Measurements from ENCODE around the gene LARP4B. TPM values are rescaled to one million over a fixed set of nuclear protein-coding genes. Genes with fewer than 3 reads are reported as not detected.
A peak's percentile ranks its signal among the peaks of the same experiment; 100 is the strongest.

Gene LARP4B
- 83.3 TPM for polyA plus RNA-seq (ENCODE audit: insufficient read length)

DNA sequence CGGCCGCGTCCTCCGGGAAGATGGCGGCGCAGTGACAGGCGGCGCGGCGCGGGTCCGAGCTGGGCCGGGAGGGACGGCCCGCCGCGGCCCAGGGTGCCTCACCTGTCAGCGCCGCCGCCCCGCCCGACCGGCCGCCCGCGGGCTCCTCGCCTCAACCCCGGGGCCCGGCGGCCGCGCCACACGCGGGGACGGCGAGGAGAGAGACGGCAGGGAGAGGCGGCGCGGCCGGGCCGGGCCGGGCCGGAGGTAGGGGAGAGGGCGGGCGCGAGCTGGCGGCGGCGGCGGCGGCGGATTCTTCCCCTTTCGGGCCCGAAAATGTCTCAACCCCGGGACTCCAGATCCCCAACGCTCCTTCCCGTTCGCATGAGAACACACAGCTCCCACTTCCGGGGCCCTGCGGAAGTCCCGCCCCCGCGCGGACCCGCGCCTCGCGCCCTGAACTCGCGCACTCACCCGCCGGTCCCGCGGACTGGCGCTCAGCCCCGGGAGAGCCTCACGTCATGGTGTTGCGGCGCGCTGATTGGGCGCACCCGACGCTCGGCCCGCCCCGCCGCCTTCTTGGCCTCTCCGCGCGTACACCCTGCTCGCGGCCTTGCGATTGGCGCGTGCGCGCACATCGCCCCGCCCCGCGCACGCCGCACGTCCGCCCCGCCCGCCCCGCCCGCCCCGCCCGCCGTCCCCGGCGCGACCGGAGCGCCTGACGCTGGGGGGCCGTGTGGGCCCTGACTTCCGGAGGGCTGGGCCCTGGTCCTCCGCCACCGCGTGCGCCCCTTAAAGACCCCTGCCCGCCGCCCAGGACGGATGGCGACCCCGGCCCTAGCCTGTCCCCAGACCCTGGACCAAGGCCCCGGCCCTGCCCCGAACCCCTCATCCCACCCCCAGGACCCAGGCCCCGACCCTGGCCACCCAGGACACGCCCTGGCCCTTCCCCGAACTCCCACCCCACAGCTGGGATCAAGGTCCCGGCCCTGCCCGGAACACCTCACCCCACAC lies at the start of gene LARP4B:
Gene LARP4B, minus strand, starts transcription at position 380 of the 993 bp plus-strand sequence. CDS start 45,984 bp downstream, outside the sequence.
- peak; percentile 87 for DNase-seq (ENCODE audit: low read depth)

- no peak for DNase-seq (ENCODE audit: low read depth)
Observed at GRCh38 chr10:980468-981093, 49.1 kb upstream of the LARP4B start.

DNA sequence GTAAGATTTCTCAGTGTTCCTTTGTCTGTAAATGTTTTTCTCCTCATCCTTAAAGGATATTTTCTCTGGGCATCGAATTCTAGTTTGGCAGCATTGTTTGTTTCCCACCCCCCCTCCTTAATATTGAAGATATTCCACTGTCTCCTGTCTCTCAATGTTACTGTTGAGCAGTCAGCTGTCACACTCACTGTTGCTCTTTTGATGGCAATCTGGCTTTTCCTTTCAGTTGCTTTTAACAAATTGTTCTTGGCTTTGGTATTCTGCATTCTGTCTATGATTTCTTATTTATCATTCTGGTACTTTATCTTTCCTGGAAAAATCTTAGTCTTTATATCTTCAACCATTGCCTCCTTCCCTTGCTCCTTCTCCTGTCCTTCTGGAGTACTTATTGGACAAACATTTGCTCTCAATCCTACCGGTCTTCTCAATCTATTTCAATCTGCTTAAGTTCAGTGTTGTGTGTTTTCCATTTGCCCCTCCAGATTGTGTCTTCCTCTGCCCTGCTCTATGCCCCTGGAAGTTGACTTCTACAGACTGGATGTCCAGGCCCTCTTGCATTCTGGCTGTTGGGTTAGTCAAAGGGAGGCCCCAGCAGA lies 47.4 kb upstream of the LARP4B start:
- no peak for DNase-seq (ENCODE audit: low read depth)

DNA sequence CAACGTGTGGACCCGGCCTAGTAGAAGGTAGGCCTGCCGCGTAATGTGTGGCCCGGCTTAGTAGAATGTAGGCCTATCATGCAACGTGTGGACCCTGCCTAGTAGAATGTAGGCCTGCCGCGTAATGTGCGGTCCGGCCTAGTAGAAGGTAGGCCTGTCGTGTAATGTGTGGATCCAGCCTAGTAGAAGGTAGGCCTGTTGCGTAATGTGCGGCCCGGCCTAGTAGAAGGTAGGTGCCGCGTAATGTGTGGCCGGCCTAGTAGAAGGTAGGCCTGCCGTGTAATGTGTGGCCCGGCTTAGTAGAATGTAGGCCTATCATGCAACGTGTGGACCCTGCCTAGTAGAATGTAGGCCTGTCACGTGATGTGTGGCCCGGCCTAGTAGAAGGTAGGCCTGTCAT lies 44.8 kb upstream of the LARP4B start:
- no peak for DNase-seq (ENCODE audit: low read depth)

- DNase-seq (ENCODE audit: low read depth): no peak
Observed at GRCh38 chr10:974785-975074, 43.2 kb upstream of the LARP4B start.

DNA sequence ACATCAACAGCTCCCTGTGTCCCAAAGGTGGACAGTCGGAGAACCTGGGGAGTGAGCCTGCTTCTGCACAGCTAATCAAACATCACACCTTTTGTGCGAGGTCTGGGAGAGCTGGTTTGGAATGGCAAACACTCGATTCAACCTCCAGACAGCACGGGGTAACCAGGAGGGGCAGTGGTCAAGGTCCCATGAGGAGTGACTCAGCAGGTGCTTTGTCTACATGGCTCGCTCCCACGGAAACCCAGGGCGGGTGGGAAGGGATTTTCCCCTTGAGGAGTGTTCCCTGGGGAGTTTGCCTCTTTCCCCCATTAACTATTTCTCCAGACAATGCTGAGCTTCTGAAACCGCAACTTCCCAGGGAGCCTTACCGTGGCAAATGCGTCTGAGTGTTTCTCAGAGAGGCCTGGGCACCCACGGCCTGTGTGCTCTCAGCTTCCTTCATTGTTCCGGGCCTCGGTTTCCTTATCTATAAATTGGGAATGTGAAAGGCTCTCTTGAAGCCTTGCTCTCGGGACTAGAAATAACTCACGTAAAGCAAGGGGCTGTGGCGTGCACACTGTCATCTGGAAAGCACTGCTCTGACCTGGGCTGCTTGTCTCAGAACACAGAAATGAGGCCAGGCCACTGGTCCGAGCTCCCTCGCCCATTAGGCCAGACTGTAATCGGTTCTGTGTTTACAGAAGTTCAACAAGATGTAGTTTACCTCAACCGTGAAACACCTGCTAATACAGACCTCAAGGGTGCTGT lies 42.7 kb upstream of the LARP4B start:
- DNase-seq (ENCODE audit: low read depth): no peak

DNA sequence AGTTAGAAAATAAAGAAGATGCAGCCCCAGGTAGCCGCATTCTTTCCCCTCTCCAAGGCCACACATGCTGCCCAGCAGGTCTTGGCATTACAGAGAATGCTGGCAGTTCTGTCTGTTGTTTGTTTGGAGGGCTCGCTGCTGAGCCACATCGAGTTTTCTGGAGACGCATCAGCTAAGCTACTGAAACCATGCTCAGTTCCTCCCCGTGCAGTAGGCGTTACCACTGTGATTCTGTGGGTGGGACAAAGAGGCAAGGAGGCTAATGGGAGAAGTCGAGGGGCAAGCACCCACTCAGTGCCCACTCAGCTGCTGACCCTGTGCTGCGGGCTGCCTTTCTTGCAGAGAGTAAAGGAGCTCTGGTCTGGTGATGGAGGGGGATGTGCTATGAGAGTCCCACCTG lies 41.3 kb upstream of the LARP4B start:
- DNase-seq (ENCODE audit: low read depth): no peak

- DNase-seq (ENCODE audit: low read depth): no peak
Observed at GRCh38 chr10:971613-972012, 40.1 kb upstream of the LARP4B start.

DNA sequence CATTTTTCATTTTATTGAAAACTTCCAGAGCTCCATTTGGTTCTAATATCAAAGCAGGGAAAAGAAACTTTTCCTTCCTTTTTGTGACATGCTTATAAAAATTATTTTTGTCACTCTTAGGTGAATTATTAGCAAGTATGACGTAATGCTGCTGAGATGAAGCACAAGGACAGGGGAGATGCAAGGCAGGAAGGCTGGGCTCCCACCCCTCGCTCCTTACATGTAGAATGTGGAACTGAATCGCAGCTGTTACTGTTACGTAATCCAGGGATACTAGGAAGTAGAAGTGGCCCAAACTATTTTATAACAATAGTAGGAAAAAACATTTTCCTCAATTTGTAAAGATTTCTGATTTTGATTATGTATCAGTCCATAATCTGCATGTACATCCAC lies 39.6 kb upstream of the LARP4B start:
- no peak for DNase-seq (ENCODE audit: low read depth)

GRCh38 chr10:970311-971149 lies 39.0 kb upstream of the LARP4B start:
- no peak for DNase-seq (ENCODE audit: low read depth)

- DNase-seq (ENCODE audit: low read depth): no peak
Observed at GRCh38 chr10:969473-970150, 38.1 kb upstream of the LARP4B start.

- no peak for DNase-seq (ENCODE audit: low read depth)
Observed at GRCh38 chr10:968546-969199, 37.2 kb upstream of the LARP4B start.

DNA sequence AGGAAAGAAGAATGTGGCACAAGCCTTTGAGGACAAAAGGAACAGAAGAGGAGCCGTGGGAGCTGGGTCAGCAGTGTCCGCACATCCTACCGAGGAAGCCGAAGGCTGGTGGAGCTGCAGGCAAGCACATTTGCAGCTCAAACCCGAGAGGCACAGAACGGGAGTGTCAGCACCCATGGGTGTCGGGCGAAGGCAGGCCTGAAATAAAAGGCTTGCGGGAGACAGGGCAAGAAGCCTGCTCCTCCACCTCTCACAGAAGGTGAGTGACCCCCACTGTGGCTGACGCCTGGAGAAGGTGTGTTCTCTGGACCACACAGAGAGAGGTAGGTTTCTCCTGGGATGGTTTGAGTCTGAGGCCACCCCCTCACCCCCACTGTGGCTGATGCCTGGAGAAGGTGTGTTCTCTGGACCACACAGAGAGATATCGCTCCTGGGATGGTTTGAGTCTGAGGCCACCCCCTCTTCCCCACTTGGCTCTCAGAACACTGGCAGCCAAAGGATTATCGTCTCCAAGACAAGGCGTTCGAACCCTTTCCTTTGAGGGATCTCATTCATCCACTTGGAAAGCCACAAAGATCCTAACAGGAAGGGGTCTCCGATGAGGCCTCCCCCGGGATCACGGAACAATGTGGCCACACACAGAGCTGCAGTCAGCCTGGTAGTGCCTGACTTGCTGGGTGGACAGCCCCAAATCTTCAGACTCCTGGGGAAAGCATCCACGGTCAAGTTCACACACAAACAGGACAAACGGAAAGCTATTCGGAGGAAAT lies 35.1 kb upstream of the LARP4B start:
- no peak for DNase-seq (ENCODE audit: low read depth)

GRCh38 chr10:964988-965417 lies 33.5 kb upstream of the LARP4B start:
- no peak for DNase-seq (ENCODE audit: low read depth)

- DNase-seq (ENCODE audit: low read depth): no peak
Observed at GRCh38 chr10:964321-964987, 32.9 kb upstream of the LARP4B start.

DNA sequence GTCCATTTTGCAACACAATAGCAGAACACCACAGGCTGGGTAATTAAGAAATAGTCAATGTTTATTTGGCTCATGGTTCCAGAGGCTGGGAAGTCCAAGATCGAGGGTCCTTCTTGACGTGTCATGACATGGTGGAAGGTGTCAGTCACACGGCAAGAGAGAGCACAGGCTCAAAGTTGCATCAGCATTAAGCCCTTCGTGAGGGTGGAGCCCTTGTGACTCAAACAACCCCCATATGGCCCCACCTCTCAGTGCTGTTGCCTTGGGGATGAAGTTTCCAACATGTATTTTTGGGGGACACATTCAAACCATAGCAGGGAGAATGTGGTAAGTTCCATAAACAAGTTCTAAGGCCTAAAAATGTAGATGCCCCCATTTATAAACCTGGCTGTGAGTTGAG lies 32.1 kb upstream of the LARP4B start:
- DNase-seq (ENCODE audit: low read depth): no peak

DNA sequence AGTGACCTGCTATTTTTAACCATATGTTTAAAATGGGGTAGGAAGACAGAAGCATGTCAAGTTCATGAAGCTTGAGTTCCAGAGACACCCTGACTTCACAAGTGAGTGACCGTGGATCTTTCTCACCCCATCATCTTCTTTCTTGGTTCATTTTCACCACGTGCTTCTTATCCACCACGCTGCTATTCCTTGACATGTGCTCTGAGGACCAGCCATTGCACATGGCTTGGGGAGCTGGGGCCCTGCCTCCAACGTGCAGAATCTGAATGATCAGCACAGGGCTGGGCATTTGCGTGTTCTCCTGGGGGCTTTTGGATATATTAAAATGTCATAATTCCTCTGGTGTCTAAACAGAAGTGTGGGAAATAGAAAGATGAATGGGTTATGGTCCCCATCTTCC lies 31.7 kb upstream of the LARP4B start:
- DNase-seq (ENCODE audit: low read depth): no peak

GRCh38 chr10:962342-962741 lies 30.8 kb upstream of the LARP4B start:
- DNase-seq (ENCODE audit: low read depth): no peak

GRCh38 chr10:958856-959255 lies 27.4 kb upstream of the LARP4B start:
- DNase-seq (ENCODE audit: low read depth): no peak

All from forelimb muscle (tissue), 1 donor.